ENCODE measurements around the gene CDA. TPM values are rescaled to one million over a fixed set of nuclear protein-coding genes. Genes with fewer than 3 reads are reported as not detected.

The CDA gene
- total and polyA plus RNA-seq, 9 of the 15 experiments (the other 6 are each of a cell fraction or from before 2014, with no cell fraction given): not detected

- Histone ChIP-seq H3K36me3 (ENCODE audit: control insufficient read depth, insufficient read depth, low read length) (no peaks in the 10 kb centered on the region), H3K9ac (ENCODE audit: insufficient read depth in 1 of 2, low read depth in 2 of 2, low read length in 2 of 2) (no peak overlapping the region), H3K4me3 (no peak overlapping the region), H3K79me2 (ENCODE audit: control insufficient read depth, insufficient read depth, low read length) (no peaks in the 10 kb centered on the region), H3K27me3 (ENCODE audit: control insufficient read depth in 2 of 2, insufficient read depth in 2 of 2, low read length in 2 of 2) (peaks cover 5 to 9% of the 10 kb centered on the region in 2 experiments; a peak in 4 of 5 replicates), H3K9me1 (ENCODE audit: control insufficient read depth, insufficient read depth, low read length) (no peaks in the 10 kb centered on the region), H2AFZ (ENCODE audit: low read depth, low read length) (peak overlapping the region; percentile 71), H3K9me3 (replicated peaks; ENCODE audit: control insufficient read depth, insufficient read depth, low read depth, low read length) (no peaks in the 10 kb centered on the region), H3K4me2 (ENCODE audit: insufficient read depth, low read length) (no peak overlapping the region), H4K20me1 (replicated peaks; ENCODE audit: control insufficient read depth, insufficient read depth, low read length) (no peaks in the 10 kb centered on the region), H3K27ac (ENCODE audit: extremely low read depth, low read depth, low read length) (no peak overlapping the region), H3K4me1 (replicated peaks in 1 of 2; ENCODE audit: control insufficient read depth in 2 of 2, insufficient read depth in 2 of 2, low read length in 2 of 2) (peaks cover 0 to 9% of the 10 kb centered on the region in 2 experiments; a peak in 2 of 5 replicates)
- POLR2A ChIA-PET: interaction anchor here (0.5 to 0.7 kb wide), 2 partner anchors 15 to 45 kb away, joined by 3 read pairs; no protein-coding TSS in a partner anchor
- no peak for TF ChIP-seq MBD2 (IDR thresholded peaks at IDR 0.05; ENCODE audit: borderline replicate concordance, low read depth)
- peak; percentile 40; the same call in 1 of the 2 replicates for TF ChIP-seq SPI1 (IDR thresholded peaks at IDR 0.05; ENCODE audit: borderline replicate concordance, low read depth, low read length)
- intact Hi-C loops (cut with micrococcal nuclease) (no loop called here), in situ Hi-C loops (cut with MboI) (no loop called here)
- no peak for ATAC-seq
- CTCF ChIA-PET (ENCODE audit: low intra/inter-chr PET ratio): no interaction called here
- BruUV-seq (replicated peaks): no TSS peak
- 43% methylated on average over 13 of the region's 13 CpGs for WGBS (ENCODE audit: insufficient coverage, low coverage, missing lambda C conversion rate)
- no peak for FAIRE-seq
- DNase-seq (ENCODE audit: extremely low read depth in 1 of 4, low spot score in 3 of 4): no peak
Observed at GRCh38 chr1:20578721-20579395, 10.0 kb upstream of the CDA start.

GRCh38 chr1:20584890-20585289, 4.0 kb upstream of the CDA start:
- no peak overlapping the region for H3K4me3 ChIP-seq
- 0% methylated on average over 2 of the region's 2 CpGs for WGBS (ENCODE audit: insufficient coverage, low coverage, missing lambda C conversion rate)
- peak in 1 of 4 experiments; percentile 19 for DNase-seq (ENCODE audit: extremely low read depth in 1 of 4, low spot score in 3 of 4)
- peak; percentile 78 for TF ChIP-seq PKNOX1 (IDR thresholded peaks at IDR 0.05)
- TF ChIP-seq MAFG (tag; conservative IDR thresholded peaks at IDR 0.05): peak; percentile 92
- TF ChIP-seq SREBF2 (CRISPR knock-in tag; IDR thresholded peaks at IDR 0.05): no peak
- TF ChIP-seq ZNF24 (IDR thresholded peaks at IDR 0.05): no peak
- TF ChIP-seq MAFK (IDR thresholded peaks at IDR 0.05; ENCODE audit: low read length): peak; percentile 92
- no peak for TF ChIP-seq ZNF561 (CRISPR knock-in tag; conservative IDR thresholded peaks at IDR 0.05)
- TF ChIP-seq ZNF316 (IDR thresholded peaks at IDR 0.05): peak; percentile 96
- no peak for TF ChIP-seq HMGN3 (IDR thresholded peaks at IDR 0.05; ENCODE audit: borderline replicate concordance, extremely low read depth, insufficient read length, low read depth, low read length)
- TF ChIP-seq ADNP (tag; IDR thresholded peaks at IDR 0.05): no peak
- peak; percentile 95 for TF ChIP-seq C11orf30 (IDR thresholded peaks at IDR 0.05; ENCODE audit: low read depth)
- TF ChIP-seq MAFF (IDR thresholded peaks at IDR 0.05; ENCODE audit: low read length): peak; percentile 92
- TF ChIP-seq NFE2 (IDR thresholded peaks at IDR 0.05; ENCODE audit: low read depth): peak; percentile 76
- no peak overlapping the region for H2AFZ ChIP-seq (ENCODE audit: low read depth, low read length)
- no peaks in the 10 kb centered on the region for H3K79me2 ChIP-seq (ENCODE audit: control insufficient read depth, insufficient read depth, low read length)
- H3K9me1 ChIP-seq (ENCODE audit: control insufficient read depth, insufficient read depth, low read length): no peaks in the 10 kb centered on the region
- no peak for ATAC-seq
- H3K4me2 ChIP-seq (ENCODE audit: insufficient read depth, low read length): no peak overlapping the region
- H3K9me3 ChIP-seq (replicated peaks; ENCODE audit: control insufficient read depth, insufficient read depth, low read depth, low read length): no peaks in the 10 kb centered on the region
- no TSS peak for BruUV-seq (replicated peaks)
- intact Hi-C loops (cut with micrococcal nuclease) (no loop called here), in situ Hi-C loops (cut with MboI) (no loop called here)
- no peaks in the 10 kb centered on the region for H4K20me1 ChIP-seq (replicated peaks; ENCODE audit: control insufficient read depth, insufficient read depth, low read length)
- CTCF ChIA-PET (ENCODE audit: low intra/inter-chr PET ratio): no interaction called here
- POLR2A ChIA-PET: interaction anchor here (0.6 to 1.7 kb wide), 3 partner anchors 10 to 432 kb away, joined by 3 to 4 read pairs (median 3); no protein-coding TSS in a partner anchor
- H3K36me3 ChIP-seq (ENCODE audit: control insufficient read depth, insufficient read depth, low read length): no peaks in the 10 kb centered on the region
- H3K4me1 ChIP-seq (replicated peaks in 1 of 2; ENCODE audit: control insufficient read depth in 2 of 2, insufficient read depth in 2 of 2, low read length in 2 of 2): peaks cover 3 to 10% of the 10 kb centered on the region in 2 experiments; a peak in 3 of 5 replicates
- H3K27me3 ChIP-seq (ENCODE audit: control insufficient read depth in 2 of 2, insufficient read depth in 2 of 2, low read length in 2 of 2): peaks cover 10 to 28% of the 10 kb centered on the region in 2 experiments; a peak in 4 of 5 replicates
- H3K27ac ChIP-seq (ENCODE audit: extremely low read depth, low read depth, low read length): no peak overlapping the region
- FAIRE-seq: no peak
- no peak overlapping the region for H3K9ac ChIP-seq (ENCODE audit: insufficient read depth in 1 of 2, low read depth in 2 of 2, low read length in 2 of 2)
